Fibroblast of mammary gland (primary cell): ENCODE results near the gene BNIP3.

ENCODE experiments used
- DNase-seq: peaks from one replicate; pipeline ENCODE4 v3.0.0-alpha.2; 2010; ENCODE audit warnings: low read depth
- H3K4me3 ChIP-seq: 2 replicates; pipeline ENCODE4 v1.5.1; 2011; ENCODE audit warnings: low read depth, mild to moderate bottlenecking, low read length, moderate library complexity; ENCODE audit not compliant: control insufficient read depth
- TF ChIP-seq, protein P1 (sequence below): conservative IDR thresholded peaks from 2 replicates; pipeline ENCODE4 v1.5.1; 2011; ENCODE audit warnings: low read depth, low read length, inconsistent platforms; ENCODE audit not compliant: control insufficient read depth, insufficient read depth

The BNIP3 gene

DNA sequence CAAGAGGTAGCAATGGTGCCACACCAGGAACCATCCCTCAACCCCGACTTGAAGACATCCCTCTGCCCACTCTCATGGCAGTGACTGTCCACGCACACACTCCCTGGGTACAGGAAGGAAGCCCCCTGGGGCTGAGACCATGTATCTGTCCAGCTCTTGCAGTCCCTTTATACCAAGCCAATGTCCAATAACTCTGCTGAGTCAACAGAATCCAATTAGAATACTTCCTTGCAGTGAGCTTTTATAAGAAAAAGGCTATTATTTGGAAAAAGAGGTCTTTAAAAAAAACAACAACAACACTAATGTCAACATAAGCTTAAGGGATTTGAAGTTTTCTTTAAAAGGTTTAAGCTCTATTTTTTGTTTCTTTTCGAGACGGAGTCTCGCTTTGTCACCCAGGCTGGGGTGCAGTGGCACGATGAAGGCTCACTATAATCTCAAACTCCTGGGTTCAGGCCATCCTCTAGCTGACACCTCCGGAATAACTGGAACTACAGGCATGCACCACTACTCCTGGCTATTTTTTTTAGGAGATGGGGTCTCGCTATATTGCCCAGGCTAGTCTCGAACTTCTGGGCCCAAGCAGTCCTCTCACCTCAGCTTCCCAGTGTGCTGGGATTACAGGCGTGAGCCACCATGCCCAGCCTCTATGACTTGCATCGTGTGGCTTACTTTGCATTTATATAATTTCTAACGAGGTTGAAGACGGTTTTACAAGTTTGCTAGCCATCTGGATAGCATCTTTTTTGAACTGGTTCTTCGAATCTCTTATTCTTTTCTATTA lies 7.5 kb downstream of the BNIP3 start:
- no peak overlapping the region for H3K4me3 ChIP-seq
- TF ChIP-seq, protein P1, sequence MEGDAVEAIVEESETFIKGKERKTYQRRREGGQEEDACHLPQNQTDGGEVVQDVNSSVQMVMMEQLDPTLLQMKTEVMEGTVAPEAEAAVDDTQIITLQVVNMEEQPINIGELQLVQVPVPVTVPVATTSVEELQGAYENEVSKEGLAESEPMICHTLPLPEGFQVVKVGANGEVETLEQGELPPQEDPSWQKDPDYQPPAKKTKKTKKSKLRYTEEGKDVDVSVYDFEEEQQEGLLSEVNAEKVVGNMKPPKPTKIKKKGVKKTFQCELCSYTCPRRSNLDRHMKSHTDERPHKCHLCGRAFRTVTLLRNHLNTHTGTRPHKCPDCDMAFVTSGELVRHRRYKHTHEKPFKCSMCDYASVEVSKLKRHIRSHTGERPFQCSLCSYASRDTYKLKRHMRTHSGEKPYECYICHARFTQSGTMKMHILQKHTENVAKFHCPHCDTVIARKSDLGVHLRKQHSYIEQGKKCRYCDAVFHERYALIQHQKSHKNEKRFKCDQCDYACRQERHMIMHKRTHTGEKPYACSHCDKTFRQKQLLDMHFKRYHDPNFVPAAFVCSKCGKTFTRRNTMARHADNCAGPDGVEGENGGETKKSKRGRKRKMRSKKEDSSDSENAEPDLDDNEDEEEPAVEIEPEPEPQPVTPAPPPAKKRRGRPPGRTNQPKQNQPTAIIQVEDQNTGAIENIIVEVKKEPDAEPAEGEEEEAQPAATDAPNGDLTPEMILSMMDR = no peak
- no peak for DNase-seq

DNA sequence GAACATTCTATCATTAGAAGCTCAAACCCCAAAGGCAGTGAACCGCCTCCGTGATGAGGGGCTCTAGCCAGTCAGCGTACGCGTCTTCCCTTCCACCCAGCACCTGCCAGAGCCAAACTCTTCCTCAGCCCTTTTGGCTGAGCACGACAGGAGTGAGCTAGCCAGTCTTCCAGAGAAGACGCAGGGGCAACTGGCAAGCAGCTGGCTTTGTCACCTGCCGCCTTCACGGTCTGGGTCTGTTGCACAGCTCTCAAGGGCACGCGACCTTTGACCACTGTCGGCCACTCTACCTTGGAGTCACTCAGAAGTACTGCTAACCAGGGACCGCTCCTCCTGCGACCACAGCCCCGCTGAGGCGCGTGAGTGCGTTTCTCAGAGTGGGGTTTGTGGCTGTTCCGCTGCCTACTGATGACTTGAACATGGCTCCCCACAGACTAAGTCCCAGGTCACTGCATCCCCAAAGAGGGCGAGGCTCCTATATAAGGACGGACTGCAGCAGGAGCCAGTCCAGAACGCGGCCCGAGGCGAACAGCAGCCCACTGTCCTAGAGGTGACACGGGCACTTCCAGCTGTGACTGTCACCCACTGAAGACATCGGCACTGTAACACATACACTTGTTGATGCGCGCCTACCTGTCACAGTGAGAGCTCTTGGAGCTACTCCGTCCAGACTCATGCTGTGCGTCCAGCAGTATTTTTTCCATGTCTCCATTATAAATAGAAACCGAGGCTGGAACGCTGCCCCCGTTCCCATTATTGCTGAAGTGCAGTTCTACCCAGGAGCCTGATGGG lies 8.4 kb downstream of the BNIP3 start:
- no peak for DNase-seq
- H3K4me3 ChIP-seq = no peak overlapping the region
- TF ChIP-seq, protein P1 = no peak

DNA sequence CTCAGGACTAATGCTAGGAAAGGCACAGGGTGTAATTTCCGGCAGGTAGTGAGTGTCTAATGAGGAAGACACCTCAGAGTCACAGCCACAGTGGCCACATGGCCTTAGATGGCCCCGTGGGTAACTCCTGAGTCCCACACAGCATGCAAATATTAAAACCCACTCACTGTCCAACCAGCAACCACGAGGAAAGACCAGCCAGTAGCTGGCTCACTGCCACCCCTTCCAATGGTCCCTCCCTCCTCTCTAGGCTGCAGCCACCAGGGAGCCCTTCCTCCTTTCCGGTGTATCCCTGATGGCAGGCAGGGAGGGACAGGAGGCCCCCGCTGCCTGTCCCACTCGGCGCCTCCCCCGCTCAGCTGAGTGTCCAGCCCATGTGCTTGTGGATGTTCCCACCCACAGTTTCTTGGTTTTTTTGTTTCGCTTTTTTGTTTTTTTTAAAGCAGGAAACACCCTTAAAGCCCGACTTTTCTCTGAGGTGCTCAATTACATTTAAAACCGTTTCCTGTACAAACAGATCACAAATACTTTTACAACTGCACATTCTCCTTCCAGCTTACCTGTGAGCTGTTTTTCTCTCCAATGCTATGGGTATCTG lies 9.2 kb downstream of the BNIP3 start:
- H3K4me3 ChIP-seq = no peak overlapping the region
- TF ChIP-seq, protein P1 = no peak
- peak; percentile 56 for DNase-seq

DNA sequence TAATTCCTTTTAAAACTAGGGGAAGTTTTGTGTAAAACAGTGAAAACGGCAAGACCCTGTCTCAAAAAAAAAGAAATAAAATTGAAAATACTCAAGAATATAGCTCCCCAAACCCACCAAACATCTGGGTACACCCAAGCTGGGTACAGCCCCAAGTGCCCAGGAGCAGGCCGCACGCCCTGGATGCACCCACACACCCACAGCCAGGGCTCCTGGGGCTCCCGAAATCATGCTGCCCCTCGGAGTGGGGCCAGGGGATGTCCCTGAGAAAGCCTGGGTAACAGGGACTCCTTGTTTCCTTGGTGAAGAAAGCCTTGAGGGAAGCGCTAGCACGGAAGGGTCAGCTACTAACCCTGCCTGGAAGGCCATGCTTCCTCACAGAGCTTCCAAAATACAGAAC lies 10.1 kb downstream of the BNIP3 start:
- TF ChIP-seq, protein P1 = no peak
- no peak overlapping the region for H3K4me3 ChIP-seq
- no peak for DNase-seq

- no peak for DNase-seq
- TF ChIP-seq, protein P1 = no peak
- H3K4me3 ChIP-seq = no peak overlapping the region
Measured at GRCh38 chr10:131970946-131971345, 10.8 kb downstream of the BNIP3 start.

- DNase-seq = no peak
- H3K4me3 ChIP-seq = no peak overlapping the region
- TF ChIP-seq, protein P1 = no peak
Measured at GRCh38 chr10:131968949-131969348, 12.8 kb downstream of the BNIP3 start.
